NT2/D1 (cell line): ENCODE results near the gene BCAS3.
A peak's percentile ranks its signal among the peaks of the same experiment; 100 is the strongest.

ENCODE experiments used
- SUZ12 ChIP-seq: IDR thresholded peaks from 2 replicates; pipeline ENCODE4 v1.6.1; 2011; ENCODE audit not compliant: insufficient read length, insufficient read depth; ENCODE audit errors: extremely low read depth
- YY1 ChIP-seq: IDR thresholded peaks from 2 replicates; pipeline ENCODE4 v1.6.1; 2011; ENCODE audit not compliant: insufficient read length, insufficient read depth
- ZNF274 ChIP-seq: IDR thresholded peaks from 2 replicates; pipeline ENCODE4 v1.6.1; 2011; ENCODE audit warnings: mild to moderate bottlenecking, low read depth, low read length

GRCh38 chr17:61397086-61397842 is 719.6 kb downstream of the BCAS3 start:
- TF ChIP-seq ZNF274, result no peak
- TF ChIP-seq SUZ12, result peak; percentile 1
- TF ChIP-seq YY1, result no peak
